Smooth muscle cell (in vitro differentiated cells): Measurements from ENCODE around the gene ATRNL1. TPM values are rescaled to one million over a fixed set of nuclear protein-coding genes. Genes with fewer than 3 reads are reported as not detected.

Experiments used
- DNase-seq: peaks from one replicate; lab custom pipeline; 2025; ENCODE audit not compliant: unreplicated experiment; lab: John Stamatoyannopoulos, UW
- H2AFZ ChIP-seq: fragments of 200-600 bp; sonication (generic); 2 replicates; pipeline ENCODE4 v1.6.0; 2016; ENCODE audit warnings: antibody characterized with exemption, low read depth, mild to moderate bottlenecking
- H3F3A ChIP-seq: fragments of 200-600 bp; sonication (generic); 2 replicates; pipeline ENCODE4 v1.6.0; 2017; ENCODE audit warnings: antibody characterized with exemption, low read depth
- H3K27ac ChIP-seq: fragments of 200-600 bp; sonication (generic); 2 replicates; pipeline ENCODE4 v1.5.1; 2016; ENCODE audit warnings: low read depth, mild to moderate bottlenecking
- H3K27me3 ChIP-seq: fragments of 200-600 bp; sonication (generic); 2 replicates; pipeline ENCODE4 v1.6.1; 2016; ENCODE audit warnings: low read depth, mild to moderate bottlenecking
- H3K36me3 ChIP-seq: fragments of 200-600 bp; sonication (generic); 2 replicates; pipeline ENCODE4 v1.5.1; 2016; ENCODE audit warnings: low read depth
- H3K4me1 ChIP-seq: fragments of 200-600 bp; sonication (generic); 2 replicates; pipeline ENCODE4 v1.5.1; 2016; ENCODE audit warnings: low read depth
- H3K4me2 ChIP-seq: fragments of 200-600 bp; sonication (generic); 2 replicates; pipeline ENCODE4 v1.6.0; 2016; ENCODE audit warnings: mild to moderate bottlenecking
- H3K4me3 ChIP-seq: fragments of 200-600 bp; sonication (generic); 2 replicates; pipeline ENCODE4 v1.5.1; 2016; ENCODE audit warnings: mild to moderate bottlenecking
- H3K79me2 ChIP-seq: fragments of 200-600 bp; sonication (generic); 2 replicates; pipeline ENCODE4 v1.6.0; 2016; ENCODE audit warnings: low read depth, mild to moderate bottlenecking
- H3K9ac ChIP-seq: fragments of 200-600 bp; sonication (generic); 2 replicates; pipeline ENCODE4 v1.6.0; 2016; ENCODE audit warnings: low read depth
- H3K9me3 ChIP-seq: fragments of 200-600 bp; sonication (generic); replicated peaks from 2 replicates; pipeline ENCODE4 v1.5.1; 2016; ENCODE audit warnings: low read depth
- H4K20me1 ChIP-seq: fragments of 200-600 bp; sonication (generic); 2 replicates; pipeline ENCODE4 v1.6.0; 2016; ENCODE audit warnings: low read depth
- CTCF ChIP-seq: fragments of 200-600 bp; sonication (generic); IDR thresholded peaks from 2 replicates; pipeline ENCODE4 v1.5.1; 2017; ENCODE audit warnings: borderline replicate concordance, mild to moderate bottlenecking, antibody characterized with exemption; ENCODE audit not compliant: insufficient read depth, poor library complexity, severe bottlenecking
- WGBS: methylation state at CpG from one replicate; pipeline ENCODE4 v1.1.7; 2016; ENCODE audit warnings: low lambda C conversion rate; 5-methylcytosine and 5-hydroxymethylcytosine counted together
- polyA plus RNA-seq: library from polyadenylated mRNA; unstranded; fragments of >200 nt; fragmentation: Nextera tagmentation; extraction: Ambion mirVana; gene quantifications from 2 replicates; pipeline ENCODE4 v1.2.1, GENCODE V29; 2016
- total RNA-seq: library from RNA; depleted of rRNA; stranded (reverse); fragments of >200 nt; gene quantifications from 2 replicates; pipeline ENCODE4 v1.2.3, GENCODE V29; 2014

ATRNL1 gene
- total and polyA plus RNA-seq, 2 experiments from 2014 or later, result 2.7 to 14.9 TPM

GRCh38 chr10:115937768-115938056 lies 844.5 kb downstream of the ATRNL1 start:
- H3K4me3 ChIP-seq, result no peak overlapping the region
- H4K20me1 ChIP-seq, result no peaks in the 10 kb centered on the region
- no peak overlapping the region for H3K27ac ChIP-seq
- H2AFZ ChIP-seq, result no peak overlapping the region
- peaks cover 11% of the 10 kb centered on the region for H3F3A ChIP-seq
- 21% methylated on average over 3 of the region's 3 CpGs for WGBS
- peak overlapping the region; percentile 20 for H3K4me2 ChIP-seq
- H3K79me2 ChIP-seq, result no peaks in the 10 kb centered on the region
- H3K36me3 ChIP-seq, result no peaks in the 10 kb centered on the region
- no peak overlapping the region for H3K9ac ChIP-seq
- no peaks in the 10 kb centered on the region for H3K9me3 ChIP-seq
- no peak for DNase-seq
- TF ChIP-seq CTCF, result no peak
- H3K27me3 ChIP-seq, result no peaks in the 10 kb centered on the region
- H3K4me1 ChIP-seq, result no peaks in the 10 kb centered on the region

- TF ChIP-seq CTCF, result no peak
- Histone ChIP-seq H3K79me2 (no peaks in the 10 kb centered on the region), H3K27ac (no peak overlapping the region), H4K20me1 (no peaks in the 10 kb centered on the region), H3K4me2 (no peak overlapping the region), H3K36me3 (no peaks in the 10 kb centered on the region), H3K4me3 (no peak overlapping the region), H3F3A (peaks cover 11% of the 10 kb centered on the region), H3K9ac (no peak overlapping the region), H3K9me3 (no peaks in the 10 kb centered on the region), H3K27me3 (no peaks in the 10 kb centered on the region), H3K4me1 (no peaks in the 10 kb centered on the region), H2AFZ (no peak overlapping the region)
- DNase-seq, result no peak
- WGBS, result 96% methylated on average over 7 of the region's 7 CpGs
Observed at GRCh38 chr10:115939101-115939854, 846.1 kb downstream of the ATRNL1 start.

GRCh38 chr10:115941361-115941771 lies 848.2 kb downstream of the ATRNL1 start:
- 35% methylated on average over 3 of the region's 3 CpGs for WGBS
- H3K4me1 ChIP-seq, result no peaks in the 10 kb centered on the region
- H3K9me3 ChIP-seq, result no peaks in the 10 kb centered on the region
- peak overlapping the region; percentile 40 for H3K4me2 ChIP-seq
- peaks cover 15% of the 10 kb centered on the region for H3F3A ChIP-seq
- no peak overlapping the region for H3K4me3 ChIP-seq
- no peak overlapping the region for H3K9ac ChIP-seq
- no peaks in the 10 kb centered on the region for H3K79me2 ChIP-seq
- no peak overlapping the region for H2AFZ ChIP-seq
- H3K36me3 ChIP-seq, result no peaks in the 10 kb centered on the region
- peak overlapping the region; percentile 6 for H3K27ac ChIP-seq
- no peak for TF ChIP-seq CTCF
- no peak for DNase-seq
- H4K20me1 ChIP-seq, result no peaks in the 10 kb centered on the region
- H3K27me3 ChIP-seq, result no peaks in the 10 kb centered on the region

GRCh38 chr10:115942101-115942500 lies 848.9 kb downstream of the ATRNL1 start:
- WGBS, result 29% methylated on average over 4 of the region's 4 CpGs
- Histone ChIP-seq H3K4me2 (peak overlapping the region; percentile 40), H3K79me2 (no peaks in the 10 kb centered on the region), H3K36me3 (no peaks in the 10 kb centered on the region), H3K4me1 (no peaks in the 10 kb centered on the region), H2AFZ (peak overlapping the region; percentile 0), H3K4me3 (no peak overlapping the region), H4K20me1 (no peaks in the 10 kb centered on the region), H3K27ac (peak overlapping the region; percentile 1), H3K9ac (no peak overlapping the region), H3F3A (peaks cover 15% of the 10 kb centered on the region), H3K9me3 (no peaks in the 10 kb centered on the region), H3K27me3 (no peaks in the 10 kb centered on the region)
- DNase-seq, result no peak
- no peak for TF ChIP-seq CTCF
